Femur (tissue), 1 donor: ENCODE data around the gene FCMR.
"Not testable (repeated sequence)": the region's sequence is repeated elsewhere in the genome, so short reads cannot be mapped to it uniquely, and the experiment has no call there.

Source experiments
- DNase-seq: peaks from one replicate; pipeline ENCODE4 v3.0.0-alpha.2; 2017

The FCMR gene

GRCh38 chr1:206868264-206868663, 53.5 kb downstream of the FCMR start:
- DNase-seq, result no peak

GRCh38 chr1:206867716-206868115, 54.0 kb downstream of the FCMR start:
- no peak for DNase-seq

GRCh38 chr1:206867239-206867638, 54.5 kb downstream of the FCMR start:
- no peak for DNase-seq

GRCh38 chr1:206866062-206866461, 55.7 kb downstream of the FCMR start:
- DNase-seq, result no peak

GRCh38 chr1:206864939-206865671, 56.6 kb downstream of the FCMR start, which contains the start of gene IL20:
Gene IL20 (plus strand): TSS chr1:206865623. CDS start chr1:206865853, 230 bp downstream.
- peak; percentile 57 for DNase-seq

GRCh38 chr1:206863266-206863665, 58.5 kb downstream of the FCMR start:
- DNase-seq, result no peak

- DNase-seq, result no peak
Observed at GRCh38 chr1:206860165-206860564, 61.6 kb downstream of the FCMR start.

GRCh38 chr1:206859082-206859521, 62.6 kb downstream of the FCMR start:
- no peak for DNase-seq

GRCh38 chr1:206856674-206857464, 64.9 kb downstream of the FCMR start:
- DNase-seq, result no peak

- no peak for DNase-seq
Observed at GRCh38 chr1:206855859-206856258, 65.9 kb downstream of the FCMR start.

- no peak for DNase-seq
Observed at GRCh38 chr1:206854401-206855129, 67.2 kb downstream of the FCMR start.

- not testable (repeated sequence) for DNase-seq
Observed at GRCh38 chr1:206853696-206854095, 68.0 kb downstream of the FCMR start.
